DOHH2 (cell line): ENCODE results near the gene KIF26B.

ENCODE experiments used
- H3F3A ChIP-seq: fragments of 200-600 bp; sonication (generic), shearing (Covaris generic); 2 replicates; pipeline ENCODE4 v1.6.0; 2016; ENCODE audit warnings: antibody characterized with exemption, mild to moderate bottlenecking; ENCODE audit not compliant: control insufficient read depth, insufficient read depth
- H3K27ac ChIP-seq: fragments of 200-600 bp; sonication (generic); 2 replicates; pipeline ENCODE4 v1.5.1; 2014; ENCODE audit warnings: low read depth, mild to moderate bottlenecking, low read length, moderate library complexity
- H3K27me3 ChIP-seq: fragments of 200-600 bp; sonication (generic); 2 replicates; pipeline ENCODE4 v1.6.1; 2014; ENCODE audit warnings: mild to moderate bottlenecking, low read length, mixed read lengths; ENCODE audit not compliant: control insufficient read depth
- H3K36me3 ChIP-seq: fragments of 200-600 bp; sonication (generic); 2 replicates; pipeline ENCODE4 v1.6.1; 2014; ENCODE audit warnings: mild to moderate bottlenecking, low read length, moderate library complexity, mixed read lengths; ENCODE audit not compliant: control insufficient read depth
- H3K4me1 ChIP-seq: fragments of 200-600 bp; sonication (generic); 2 replicates; pipeline ENCODE4 v1.6.1; 2014; ENCODE audit warnings: mild to moderate bottlenecking, low read length, mixed read lengths; ENCODE audit not compliant: control insufficient read depth
- H3K4me2 ChIP-seq: fragments of 200-600 bp; sonication (generic); 2 replicates; pipeline ENCODE4 v1.6.0; 2014; ENCODE audit warnings: mild to moderate bottlenecking, low read length, moderate library complexity
- H3K4me3 ChIP-seq: fragments of 200-600 bp; sonication (generic); 2 replicates; pipeline ENCODE4 v1.5.1; 2014; ENCODE audit warnings: mild to moderate bottlenecking, low read length, mixed read lengths
- H3K79me2 ChIP-seq: fragments of 200-600 bp; sonication (generic); 2 replicates; pipeline ENCODE4 v1.6.1; 2014; ENCODE audit warnings: mild to moderate bottlenecking, low read length, mixed read lengths; ENCODE audit not compliant: control insufficient read depth
- H3K9me2 ChIP-seq: fragments of 200-600 bp; sonication (generic); replicated peaks from 2 replicates; pipeline ENCODE4 v1.6.1; 2014; ENCODE audit warnings: mild to moderate bottlenecking, low read length, mixed read lengths; ENCODE audit not compliant: control insufficient read depth
- H3K9me3 ChIP-seq: fragments of 200-600 bp; sonication (generic); 2 replicates; pipeline ENCODE4 v1.6.1; 2014; ENCODE audit warnings: antibody characterized with exemption, low read length, mixed read lengths; ENCODE audit not compliant: control insufficient read depth, insufficient read depth
- H4K20me1 ChIP-seq: fragments of 200-600 bp; sonication (generic); 2 replicates; pipeline ENCODE4 v1.6.0; 2014; ENCODE audit warnings: low read depth, mild to moderate bottlenecking, antibody characterized with exemption, low read length, moderate library complexity; ENCODE audit not compliant: control insufficient read depth, insufficient read depth
- EZH2phosphoT487 ChIP-seq: fragments of 200-600 bp; sonication (generic); IDR thresholded peaks from 2 replicates; pipeline ENCODE4 v1.6.1; 2017; ENCODE audit warnings: borderline replicate concordance, mild to moderate bottlenecking, antibody characterized with exemption, low read length, moderate library complexity, mixed read lengths
- TF ChIP-seq, protein P1 (sequence below): fragments of 200-600 bp; sonication (generic); IDR thresholded peaks from one replicate; pipeline ENCODE4 v1.5.1; 2014; ENCODE audit warnings: antibody characterized with exemption, mild to moderate bottlenecking, low read depth, low read length; ENCODE audit not compliant: poor library complexity, severe bottlenecking

Gene KIF26B

DNA sequence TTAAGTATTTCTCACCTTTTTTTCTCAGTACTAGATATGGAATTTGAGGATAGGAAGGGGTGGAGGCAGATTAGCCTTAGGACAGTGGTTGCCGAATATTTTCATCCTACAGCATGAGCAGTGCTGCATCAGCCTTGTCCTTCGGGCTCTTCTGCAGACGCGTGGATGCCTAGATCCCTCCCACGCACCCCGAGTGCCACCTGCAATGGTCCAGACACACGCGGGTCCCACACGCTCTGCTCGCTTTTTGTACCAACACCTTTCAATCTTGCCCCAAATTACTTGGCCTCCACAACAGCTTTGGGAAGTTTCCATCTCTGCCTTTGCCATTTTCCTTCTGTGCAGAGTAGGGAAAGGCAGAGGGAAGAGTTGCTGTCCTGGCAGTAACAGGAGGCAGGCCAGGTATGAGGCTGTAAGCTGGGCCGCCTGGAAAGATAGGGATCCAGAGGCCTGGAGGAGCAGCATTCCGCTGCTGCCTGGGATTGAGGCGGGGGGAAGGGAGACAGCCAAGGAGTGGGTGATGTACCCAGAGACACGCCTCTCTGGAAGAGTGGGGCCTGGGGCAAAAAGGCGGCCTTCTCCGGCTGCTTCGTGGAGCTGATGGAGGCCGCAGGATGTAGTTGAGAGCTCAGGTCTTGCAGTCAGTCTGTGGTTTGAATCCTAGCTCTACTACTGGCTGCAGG is 467.7 kb downstream of the KIF26B start:
- Histone ChIP-seq H3F3A (no peaks in the 10 kb centered on the region), H3K36me3 (no peaks in the 10 kb centered on the region), H3K27me3 (no peaks in the 10 kb centered on the region), H3K79me2 (no peaks in the 10 kb centered on the region), H4K20me1 (no peaks in the 10 kb centered on the region), H3K4me1 (no peaks in the 10 kb centered on the region), H3K4me3 (no peak overlapping the region), H3K4me2 (no peak overlapping the region), H3K9me3 (peaks cover 2% of the 10 kb centered on the region; the same call in 1 of the 2 replicates), H3K9me2 (no peaks in the 10 kb centered on the region), H3K27ac (no peak overlapping the region)
- TF ChIP-seq, protein P1, sequence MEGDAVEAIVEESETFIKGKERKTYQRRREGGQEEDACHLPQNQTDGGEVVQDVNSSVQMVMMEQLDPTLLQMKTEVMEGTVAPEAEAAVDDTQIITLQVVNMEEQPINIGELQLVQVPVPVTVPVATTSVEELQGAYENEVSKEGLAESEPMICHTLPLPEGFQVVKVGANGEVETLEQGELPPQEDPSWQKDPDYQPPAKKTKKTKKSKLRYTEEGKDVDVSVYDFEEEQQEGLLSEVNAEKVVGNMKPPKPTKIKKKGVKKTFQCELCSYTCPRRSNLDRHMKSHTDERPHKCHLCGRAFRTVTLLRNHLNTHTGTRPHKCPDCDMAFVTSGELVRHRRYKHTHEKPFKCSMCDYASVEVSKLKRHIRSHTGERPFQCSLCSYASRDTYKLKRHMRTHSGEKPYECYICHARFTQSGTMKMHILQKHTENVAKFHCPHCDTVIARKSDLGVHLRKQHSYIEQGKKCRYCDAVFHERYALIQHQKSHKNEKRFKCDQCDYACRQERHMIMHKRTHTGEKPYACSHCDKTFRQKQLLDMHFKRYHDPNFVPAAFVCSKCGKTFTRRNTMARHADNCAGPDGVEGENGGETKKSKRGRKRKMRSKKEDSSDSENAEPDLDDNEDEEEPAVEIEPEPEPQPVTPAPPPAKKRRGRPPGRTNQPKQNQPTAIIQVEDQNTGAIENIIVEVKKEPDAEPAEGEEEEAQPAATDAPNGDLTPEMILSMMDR = no peak
- TF ChIP-seq EZH2phosphoT487 = no peak

DNA sequence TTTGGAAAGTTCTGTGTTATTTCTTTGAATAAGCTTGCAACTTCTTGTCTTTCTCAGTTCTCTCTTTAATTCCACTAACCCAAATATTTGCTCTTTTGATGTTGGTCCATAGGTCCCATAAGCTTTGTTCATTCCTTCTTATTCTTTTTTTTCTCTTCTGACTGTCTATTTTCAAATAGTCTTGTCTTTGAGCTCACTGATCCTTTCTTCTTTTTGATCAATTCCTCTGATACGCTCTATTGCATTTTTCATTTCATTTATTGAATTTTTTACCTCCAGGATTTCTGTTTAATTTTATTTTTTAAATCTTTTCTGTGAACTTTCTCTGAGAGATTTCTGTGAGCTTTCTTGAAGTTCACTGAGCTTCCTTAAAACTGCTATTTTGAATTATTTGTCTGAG is 486.6 kb downstream of the KIF26B start:
- no peaks in the 10 kb centered on the region for H3F3A ChIP-seq
- peaks cover 8% of the 10 kb centered on the region for H3K9me3 ChIP-seq
- no peaks in the 10 kb centered on the region for H3K79me2 ChIP-seq
- peaks cover 8% of the 10 kb centered on the region for H3K4me1 ChIP-seq
- peaks cover 8% of the 10 kb centered on the region for H3K27me3 ChIP-seq
- H3K9me2 ChIP-seq = no peaks in the 10 kb centered on the region
- TF ChIP-seq EZH2phosphoT487 = no peak
- TF ChIP-seq, protein P1 = no peak
- no peak overlapping the region for H3K4me2 ChIP-seq
- H3K27ac ChIP-seq = no peak overlapping the region
- no peak overlapping the region for H3K4me3 ChIP-seq
- H4K20me1 ChIP-seq = no peaks in the 10 kb centered on the region
- H3K36me3 ChIP-seq = no peaks in the 10 kb centered on the region

DNA sequence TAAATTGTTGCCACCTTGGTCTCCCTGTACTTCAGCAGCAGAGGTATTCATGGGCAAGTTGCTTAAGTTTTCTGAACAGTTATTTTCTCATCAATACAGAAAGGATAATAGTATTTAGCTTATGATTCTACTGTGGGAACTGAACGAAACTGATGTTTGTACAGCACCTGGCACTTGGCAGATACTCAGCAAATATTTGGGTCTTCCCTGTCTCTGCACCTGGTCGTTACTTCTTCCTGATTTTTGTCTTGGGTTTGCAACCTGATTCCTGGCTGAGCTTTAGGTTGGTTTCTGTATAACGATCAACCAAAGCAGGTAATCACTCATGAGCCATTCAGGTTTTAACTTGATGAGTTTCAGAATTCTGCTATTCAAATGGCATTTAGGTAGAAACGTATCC is 490.6 kb downstream of the KIF26B start:
- Histone ChIP-seq H3K4me1 (peaks cover 8% of the 10 kb centered on the region), H3K4me2 (no peak overlapping the region), H3K4me3 (no peak overlapping the region), H3K27me3 (peaks cover 14% of the 10 kb centered on the region), H3K36me3 (no peaks in the 10 kb centered on the region), H3K9me3 (peaks cover 8% of the 10 kb centered on the region), H3K27ac (no peak overlapping the region), H3K9me2 (no peaks in the 10 kb centered on the region), H3K79me2 (no peaks in the 10 kb centered on the region), H3F3A (no peaks in the 10 kb centered on the region), H4K20me1 (no peaks in the 10 kb centered on the region)
- no peak for TF ChIP-seq EZH2phosphoT487
- TF ChIP-seq, protein P1 = no peak
